Sigmoid colon (tissue), 7 donors: Measurements from ENCODE around the gene SLC8A1. TPM values are rescaled to one million over a fixed set of nuclear protein-coding genes. Genes with fewer than 3 reads are reported as not detected.
A peak's percentile ranks its signal among the peaks of the same experiment; 100 is the strongest.

ENCODE experiments used
- DNase-seq: peaks from one replicate; pipeline ENCODE4 v3.0.0-alpha.2; 2019
- H3K27ac ChIP-seq, 4 donors: fragments of 200-600 bp; sonication (generic); one replicate each; pipeline ENCODE4 v1.5.1; 2016 to 2019; ENCODE audit warnings: mild to moderate bottlenecking in 1 of 4
- H3K27me3 ChIP-seq, 3 donors: fragments of 200-600 bp; sonication (generic); one replicate each; pipeline ENCODE4 v1.5.1; 2019; ENCODE audit warnings: mild to moderate bottlenecking in 1 of 3
- H3K36me3 ChIP-seq, 4 donors: fragments of 200-600 bp; sonication (generic); one replicate each; pipeline ENCODE4 v1.5.1; 2016 to 2019
- H3K4me1 ChIP-seq, 4 donors: fragments of 200-600 bp; sonication (generic); one replicate each; pipeline ENCODE4 v1.5.1; 2017 to 2019
- H3K4me3 ChIP-seq, 4 donors: fragments of 200-600 bp; sonication (generic); one replicate each; pipeline ENCODE4 v1.5.1; 2017 to 2019; ENCODE audit warnings: mild to moderate bottlenecking in 2 of 4, moderate library complexity in 1 of 4
- H3K9me3 ChIP-seq, 4 donors: fragments of 200-600 bp in 3 of 4; sonication (generic) in 3 of 4; one replicate each; pipeline versions ENCODE4 v1.5.1 to v1.6.1; 2013 to 2019
- EP300 ChIP-seq, 4 donors: sonication (generic); formaldehyde crosslinking; IDR thresholded peaks; one replicate each; pipeline ENCODE4 v1.6.1; 2017; ENCODE audit warnings: antibody characterized with exemption in 4 of 4
- POLR2A ChIP-seq, 2 donors: fragments of 450-650 bp; IDR thresholded peaks; one replicate each; pipeline ENCODE4 v1.6.1; 2016; ENCODE audit warnings: antibody characterized with exemption in 2 of 2, mild to moderate bottlenecking in 2 of 2, moderate library complexity in 2 of 2
- POLR2AphosphoS5 ChIP-seq, 4 donors: sonication (generic); formaldehyde crosslinking; IDR thresholded peaks; one replicate each; pipeline ENCODE4 v1.6.1; 2017; ENCODE audit warnings: antibody characterized with exemption in 4 of 4
- WGBS, 2 donors: extraction: QIAGEN DNeasy Blood & Tissue Kit; methylation state at CpG; one replicate each; pipeline ENCODE4 v1.1.7; 2013; 5-methylcytosine and 5-hydroxymethylcytosine counted together
- intact Hi-C: fragments of 100-400 bp; cut with DNase I; formaldehyde crosslinking; loops from one replicate; pipeline ENCODE4 v1.15.1; 2023
- polyA plus RNA-seq, 3 donors: library from polyadenylated mRNA; stranded (reverse); fragments of 200-250 nt; gene quantifications; one replicate each; pipeline ENCODE4 v1.2.3, GENCODE V29; 2013
- total RNA-seq, 4 donors: library from RNA; depleted of rRNA; stranded (reverse); fragments of >200 nt; gene quantifications; one replicate each; pipeline ENCODE4 v1.1.0, GENCODE V29; 2016
- TF ChIP-seq, protein P1 (sequence below), 4 experiments: fragments of 450-650 bp in 3 of 4; fragments of 200-600 bp in 1 of 4; IDR thresholded peaks; one replicate each; pipeline ENCODE4 v1.5.1; 2016 to 2019; ENCODE audit warnings: antibody characterized with exemption in 4 of 4, mild to moderate bottlenecking in 3 of 4, moderate library complexity in 2 of 4
- donor health status: healthy with polysubstance abuse.
- donor health status: Bipolar disorder and iron deficiency.
- donor health status: healthy.

The SLC8A1 gene
- total and polyA plus RNA-seq, 7 donors, result 0.60 to 337 (median 229) TPM

DNA sequence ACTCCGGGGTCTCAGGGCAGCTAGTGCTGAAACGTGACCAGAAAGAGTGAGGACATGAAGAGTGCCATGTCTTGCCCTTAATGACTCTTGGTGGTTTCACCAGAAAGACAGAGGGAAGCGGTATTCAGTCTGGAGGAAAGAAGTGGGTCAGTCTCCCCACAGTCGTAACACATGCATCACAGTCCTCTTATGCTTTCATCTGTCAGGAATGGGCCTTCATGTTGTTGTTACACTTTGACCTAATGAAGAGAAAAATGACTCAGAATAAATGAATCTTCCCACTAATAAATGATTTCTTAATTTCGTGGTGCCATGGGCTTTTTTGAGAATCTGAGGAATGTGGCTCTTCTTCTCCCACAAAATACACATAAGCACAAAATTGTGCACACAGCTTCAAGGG lies 103.2 kb downstream of the SLC8A1 start:
- H3K36me3 ChIP-seq, result no peaks in the 10 kb centered on the region
- intact Hi-C loops, result no loop called here
- WGBS, 2 donors, result 53 to 63% methylated on average over 5 of the region's 5 CpGs
- H3K9me3 ChIP-seq, result no peaks in the 10 kb centered on the region
- no peak for TF ChIP-seq POLR2AphosphoS5 (IDR thresholded peaks at IDR 0.05)
- TF ChIP-seq EP300 (IDR thresholded peaks at IDR 0.05), result no peak
- TF ChIP-seq, protein P1, sequence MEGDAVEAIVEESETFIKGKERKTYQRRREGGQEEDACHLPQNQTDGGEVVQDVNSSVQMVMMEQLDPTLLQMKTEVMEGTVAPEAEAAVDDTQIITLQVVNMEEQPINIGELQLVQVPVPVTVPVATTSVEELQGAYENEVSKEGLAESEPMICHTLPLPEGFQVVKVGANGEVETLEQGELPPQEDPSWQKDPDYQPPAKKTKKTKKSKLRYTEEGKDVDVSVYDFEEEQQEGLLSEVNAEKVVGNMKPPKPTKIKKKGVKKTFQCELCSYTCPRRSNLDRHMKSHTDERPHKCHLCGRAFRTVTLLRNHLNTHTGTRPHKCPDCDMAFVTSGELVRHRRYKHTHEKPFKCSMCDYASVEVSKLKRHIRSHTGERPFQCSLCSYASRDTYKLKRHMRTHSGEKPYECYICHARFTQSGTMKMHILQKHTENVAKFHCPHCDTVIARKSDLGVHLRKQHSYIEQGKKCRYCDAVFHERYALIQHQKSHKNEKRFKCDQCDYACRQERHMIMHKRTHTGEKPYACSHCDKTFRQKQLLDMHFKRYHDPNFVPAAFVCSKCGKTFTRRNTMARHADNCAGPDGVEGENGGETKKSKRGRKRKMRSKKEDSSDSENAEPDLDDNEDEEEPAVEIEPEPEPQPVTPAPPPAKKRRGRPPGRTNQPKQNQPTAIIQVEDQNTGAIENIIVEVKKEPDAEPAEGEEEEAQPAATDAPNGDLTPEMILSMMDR (IDR thresholded peaks at IDR 0.05), result no peak
- no peak for TF ChIP-seq POLR2A (IDR thresholded peaks at IDR 0.05)
- H3K4me3 ChIP-seq, result no peak overlapping the region
- peak overlapping the region in 2 of 4 donors; percentile 76 to 85 for H3K27ac ChIP-seq
- peaks cover 0 to 56% (median 50%) of the 10 kb centered on the region in 4 donors for H3K4me1 ChIP-seq
- no peaks in the 10 kb centered on the region for H3K27me3 ChIP-seq
- no peak for DNase-seq

DNA sequence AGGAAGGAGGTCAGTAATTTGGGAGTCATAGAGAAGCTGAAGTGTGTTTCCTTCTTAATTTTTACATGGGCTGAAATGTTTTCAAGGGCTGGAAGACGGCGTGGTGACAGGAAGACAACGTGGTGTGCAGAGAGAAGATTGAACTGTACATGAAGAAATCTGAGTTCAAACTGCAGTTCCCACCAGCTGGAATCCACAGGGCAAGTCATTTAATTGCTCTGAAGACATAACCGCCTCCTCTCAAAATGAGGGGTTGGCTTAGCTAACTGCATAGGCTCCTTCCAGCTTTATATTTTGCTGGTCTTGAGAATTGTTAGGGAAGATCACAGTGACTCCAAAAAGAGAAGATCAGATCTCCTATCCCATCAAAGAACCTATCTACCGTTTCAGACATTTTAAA lies 103.9 kb downstream of the SLC8A1 start:
- no peak for DNase-seq
- Histone ChIP-seq H3K27ac (peak overlapping the region in 2 of 4 donors; percentile 76 to 85), H3K4me3 (no peak overlapping the region), H3K9me3 (no peaks in the 10 kb centered on the region), H3K27me3 (no peaks in the 10 kb centered on the region), H3K36me3 (no peaks in the 10 kb centered on the region), H3K4me1 (peaks cover 0 to 56% (median 51%) of the 10 kb centered on the region in 4 donors)
- 72 to 73% methylated on average over 5 of the region's 5 CpGs for WGBS, 2 donors
- intact Hi-C loops, result no loop called here
- TF ChIP-seq EP300 (IDR thresholded peaks at IDR 0.05) (no peak), POLR2AphosphoS5 (IDR thresholded peaks at IDR 0.05) (no peak), POLR2A (IDR thresholded peaks at IDR 0.05) (no peak)
- TF ChIP-seq, protein P1 (IDR thresholded peaks at IDR 0.05), result no peak

DNA sequence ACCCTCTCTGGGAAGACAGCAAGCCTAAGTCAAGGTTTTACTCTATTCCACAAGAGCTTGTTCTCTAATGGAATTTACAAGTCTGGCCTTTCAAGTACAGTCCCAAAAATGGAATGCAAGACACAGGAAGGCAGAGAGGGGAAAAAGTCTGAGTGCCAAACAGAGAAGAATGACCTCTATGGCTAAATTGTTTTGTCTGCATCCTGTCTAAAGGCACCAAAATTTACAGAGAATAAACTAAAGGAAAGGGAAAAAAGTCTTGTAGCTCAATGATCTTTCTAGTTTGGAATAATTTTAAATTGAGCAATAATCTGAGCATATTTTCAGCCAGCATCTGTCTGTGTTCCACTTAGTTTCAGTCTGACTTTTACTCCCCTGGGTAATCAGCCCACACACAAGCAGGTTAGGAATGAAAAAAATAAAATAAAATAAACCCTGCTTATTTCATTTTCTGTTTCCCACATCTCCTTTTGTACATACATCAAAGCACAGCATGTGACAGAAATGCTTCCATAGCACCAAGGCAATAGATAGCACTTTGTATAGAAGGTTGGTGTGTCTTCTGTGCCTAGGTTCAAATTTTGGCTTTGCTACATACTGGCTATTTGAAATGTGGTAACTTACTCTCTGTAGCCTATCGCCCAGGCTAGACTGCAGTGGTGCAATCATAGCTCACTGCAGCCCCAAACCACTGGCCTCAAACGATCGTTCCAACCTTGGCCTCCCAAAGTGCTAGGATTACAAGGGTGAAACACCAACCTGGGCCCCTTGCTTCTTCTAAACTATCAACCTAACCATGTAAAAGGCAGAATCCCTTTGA lies 105.1 kb downstream of the SLC8A1 start:
- DNase-seq, result no peak
- peaks cover 0 to 52% (median 41%) of the 10 kb centered on the region in 4 donors for H3K4me1 ChIP-seq
- no peak overlapping the region for H3K4me3 ChIP-seq
- WGBS, 2 donors, result 84 to 90% methylated on average over 3 of the region's 3 CpGs
- TF ChIP-seq, protein P1 (IDR thresholded peaks at IDR 0.05), result no peak
- TF ChIP-seq EP300 (IDR thresholded peaks at IDR 0.05) (no peak), POLR2A (IDR thresholded peaks at IDR 0.05) (no peak)
- H3K27ac ChIP-seq, result peak overlapping the region; percentile 55 to 85 (median 71)
- H3K36me3 ChIP-seq, result no peaks in the 10 kb centered on the region
- intact Hi-C loops, result no loop called here
- no peaks in the 10 kb centered on the region for H3K9me3 ChIP-seq
- H3K27me3 ChIP-seq, result no peaks in the 10 kb centered on the region

DNA sequence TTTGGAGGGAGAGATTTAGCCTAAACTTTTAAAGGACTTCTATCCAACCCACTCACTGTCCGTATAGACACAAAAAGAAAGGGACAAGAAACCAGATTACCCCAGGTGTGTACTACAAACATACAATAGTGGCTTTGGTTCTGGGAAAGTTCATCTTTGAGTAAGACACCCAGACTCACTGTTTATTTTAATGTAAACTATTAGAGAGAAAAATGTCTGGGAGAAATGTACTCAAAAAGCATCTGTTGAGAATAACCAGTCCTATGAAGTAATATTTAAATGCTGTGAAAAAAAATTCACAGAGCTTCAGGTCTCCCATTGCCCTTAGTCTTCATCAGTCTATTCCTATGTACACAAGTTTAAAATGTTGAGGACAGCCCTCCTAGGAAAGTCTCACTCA lies 107.5 kb downstream of the SLC8A1 start:
- 64 to 65% methylated on average over 1 of the region's 1 CpG for WGBS, 2 donors
- Histone ChIP-seq H3K27me3 (no peaks in the 10 kb centered on the region), H3K9me3 (no peaks in the 10 kb centered on the region), H3K36me3 (no peaks in the 10 kb centered on the region), H3K27ac (peak overlapping the region in 3 of 4 donors; percentile 21 to 85 (median 76)), H3K4me1 (peaks cover 0 to 67% (median 49%) of the 10 kb centered on the region in 4 donors), H3K4me3 (no peak overlapping the region)
- TF ChIP-seq POLR2AphosphoS5 (IDR thresholded peaks at IDR 0.05), result peak in 1 of 4 donors; percentile 39
- TF ChIP-seq, protein P1 (IDR thresholded peaks at IDR 0.05), result no peak
- TF ChIP-seq POLR2A (IDR thresholded peaks at IDR 0.05), result no peak
- TF ChIP-seq EP300 (IDR thresholded peaks at IDR 0.05), result no peak
- no peak for DNase-seq
- intact Hi-C loops, result loop anchor here (2.0 kb wide), 1 partner anchor 54 kb away; no protein-coding TSS in a partner anchor
